Upper lobe of left lung (tissue), 4 donors: ENCODE results near the gene UBB.

Experiments
- CTCF ChIP-seq, 6 experiments: fragments of 450-650 bp in 4 of 6; fragments of 200-600 bp in 2 of 6; sonication (generic) in 2 of 6; IDR thresholded peaks; one replicate each; pipeline ENCODE4 v1.5.1; 2016 to 2019; ENCODE audit warnings: antibody characterized with exemption in 6 of 6
- EP300 ChIP-seq, 4 donors: sonication (generic); formaldehyde crosslinking; IDR thresholded peaks; one replicate each; pipeline ENCODE4 v1.5.1; 2017; ENCODE audit warnings: antibody characterized with exemption in 4 of 4, control low read depth in 2 of 4
- POLR2A ChIP-seq, 4 donors: fragments of 450-650 bp; IDR thresholded peaks; one replicate each; pipeline ENCODE4 v1.5.1; 2016 to 2017; ENCODE audit warnings: antibody characterized with exemption in 4 of 4, mild to moderate bottlenecking in 2 of 4
- POLR2AphosphoS5 ChIP-seq, 2 donors: sonication (generic); formaldehyde crosslinking; IDR thresholded peaks; one replicate each; pipeline ENCODE4 v1.5.1; 2017; ENCODE audit warnings: antibody characterized with exemption in 2 of 2

GRCh38 chr17:16339959-16340358, 40.9 kb upstream of the UBB start:
- no peak for TF ChIP-seq CTCF (IDR thresholded peaks at IDR 0.05)
- no peak for TF ChIP-seq POLR2AphosphoS5 (IDR thresholded peaks at IDR 0.05)
- no peak for TF ChIP-seq EP300 (IDR thresholded peaks at IDR 0.05)
- no peak for TF ChIP-seq POLR2A (IDR thresholded peaks at IDR 0.05)
